HPDE6-E6E7 (cell line): ENCODE data around the gene TMEM200B.
"Not testable (repeated sequence)": the region's sequence is repeated elsewhere in the genome, so short reads cannot be mapped to it uniquely, and the experiment has no call there.

ENCODE experiments used
- DNase-seq: peaks from one replicate; pipeline ENCODE4 v3.0.0; 2011; ENCODE audit warnings: missing footprints; ENCODE audit errors: extremely low spot score

Gene TMEM200B

DNA sequence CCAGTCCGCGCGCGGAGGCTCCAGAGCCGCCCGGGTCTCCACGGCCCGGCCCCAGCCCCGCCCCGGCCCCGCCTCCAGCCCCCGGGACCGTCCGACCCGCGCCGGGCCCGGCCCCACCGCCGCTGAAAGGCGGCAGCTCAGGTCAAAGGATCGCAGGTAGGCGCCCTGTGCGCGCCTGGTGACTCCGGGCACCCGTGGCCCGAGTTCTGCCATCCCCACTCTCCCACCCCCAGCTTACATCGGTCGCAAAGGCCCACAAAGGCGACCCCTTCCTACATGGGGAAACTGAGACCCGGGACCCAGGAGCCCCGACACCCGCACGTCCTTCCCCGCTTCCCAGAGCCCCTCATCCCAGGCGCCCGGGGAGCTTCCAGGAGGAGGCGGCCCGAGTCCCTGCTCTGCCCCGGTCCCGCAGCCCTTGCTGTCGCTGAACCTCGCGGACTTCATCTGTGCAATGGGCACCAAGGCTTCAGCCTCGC is at the start of gene TMEM200B:
Gene TMEM200B (minus strand): TSS at position 17 of the 479 bp plus-strand sequence. CDS start 2,075 bp downstream, outside the sequence.
- DNase-seq: no peak

DNA sequence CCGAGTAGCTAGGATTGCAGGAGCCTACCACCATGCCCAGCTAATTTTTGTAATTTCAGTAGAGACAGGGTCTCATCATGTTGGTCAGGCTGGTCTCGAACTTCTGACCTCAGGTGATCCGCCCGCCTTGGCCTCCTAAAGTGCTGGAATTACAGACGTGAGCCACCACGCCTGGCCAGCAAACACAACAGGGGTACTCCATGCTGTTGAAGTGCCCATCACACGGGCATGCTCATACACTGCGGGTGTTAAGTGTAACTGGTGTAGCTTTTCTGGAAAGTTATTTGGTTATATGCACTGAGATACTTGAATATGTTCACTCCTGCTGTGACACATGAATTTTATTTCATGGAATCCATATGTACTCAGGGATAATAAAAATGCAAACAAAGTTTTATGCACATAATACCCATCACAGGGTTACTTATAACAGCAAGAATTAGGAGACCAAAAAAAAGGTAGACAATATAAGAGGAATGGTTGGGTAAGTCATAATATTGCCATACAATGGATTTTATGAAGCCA is 48.8 kb upstream of the TMEM200B start:
- DNase-seq: no peak

DNA sequence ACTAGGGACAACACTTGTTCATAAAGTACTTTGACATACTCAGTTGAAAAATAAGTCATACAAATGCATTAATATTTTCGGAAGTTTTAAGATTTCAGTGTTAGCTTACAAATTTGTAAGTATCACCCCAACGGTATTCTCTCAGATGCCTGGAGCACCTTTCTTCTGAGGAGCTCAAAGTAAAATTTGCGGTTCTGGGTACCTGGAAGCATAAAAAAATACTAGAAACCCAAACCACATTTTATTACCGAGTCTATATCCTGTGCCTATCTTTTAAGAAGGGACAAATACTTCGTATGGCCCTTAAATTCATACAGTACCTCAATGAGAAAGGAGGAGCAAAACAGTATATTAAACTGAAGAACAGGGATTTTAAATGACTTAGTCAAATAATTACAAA is 47.8 kb upstream of the TMEM200B start:
- no peak for DNase-seq

GRCh38 chr1:29171089-29171488 is 47.4 kb upstream of the TMEM200B start:
- no peak for DNase-seq

DNA sequence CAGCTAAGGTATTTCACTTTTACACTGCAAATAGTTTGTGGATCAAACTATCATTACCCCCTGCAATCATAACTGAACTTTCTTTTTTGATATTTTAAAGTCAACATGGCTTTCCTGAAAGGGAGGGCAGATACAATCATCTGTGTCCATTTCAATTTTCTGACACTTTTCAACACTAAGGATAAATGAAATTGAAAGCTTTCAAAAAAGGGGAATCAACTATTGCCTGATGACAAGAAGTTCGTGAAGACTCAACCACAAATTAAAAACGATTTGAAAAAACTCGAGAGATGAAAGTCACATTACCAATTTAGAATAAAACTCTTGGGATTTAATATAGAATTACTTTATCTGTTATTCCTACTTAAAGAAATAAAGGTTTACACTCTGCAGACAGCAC is 46.3 kb upstream of the TMEM200B start:
- no peak for DNase-seq

- DNase-seq: no peak
Measured at GRCh38 chr1:29167904-29168303, 44.2 kb upstream of the TMEM200B start.

DNA sequence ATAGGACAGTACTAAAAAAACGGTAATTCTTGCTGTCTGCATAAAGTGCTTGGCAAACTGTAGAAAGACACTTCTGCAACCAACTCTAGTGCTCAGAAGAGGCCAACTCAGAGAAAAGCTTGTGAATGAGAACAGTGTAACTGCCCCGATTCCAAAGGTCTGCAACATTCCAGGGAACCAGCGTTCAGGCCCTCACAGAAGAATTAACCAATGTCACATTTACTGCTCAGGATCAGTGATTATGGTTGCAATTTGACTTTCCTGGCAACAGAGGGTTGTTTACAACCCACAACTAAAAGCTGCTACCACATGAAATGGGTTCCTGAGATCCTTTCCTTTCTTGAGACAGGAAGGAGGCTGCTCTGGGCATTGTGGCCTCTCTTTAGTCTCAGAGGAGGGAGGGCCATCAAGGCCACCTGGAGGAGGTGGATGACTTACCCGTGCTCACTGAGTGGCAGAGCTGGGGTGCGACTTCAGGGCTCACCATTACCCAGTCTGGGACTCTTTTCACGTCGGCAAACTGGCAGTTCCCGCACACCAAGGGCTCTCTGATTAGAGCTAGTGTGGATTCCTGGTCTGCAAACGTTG is 42.7 kb upstream of the TMEM200B start:
- DNase-seq: no peak

GRCh38 chr1:29164588-29164987 is 40.9 kb upstream of the TMEM200B start:
- no peak for DNase-seq

- no peak for DNase-seq
Measured at GRCh38 chr1:29162476-29163138, 38.9 kb upstream of the TMEM200B start.

- DNase-seq: no peak
Measured at GRCh38 chr1:29162025-29162424, 38.3 kb upstream of the TMEM200B start.

- DNase-seq: no peak
Measured at GRCh38 chr1:29159773-29160172, 36.1 kb upstream of the TMEM200B start.

GRCh38 chr1:29157269-29157601 is 33.5 kb upstream of the TMEM200B start:
- DNase-seq: no peak

DNA sequence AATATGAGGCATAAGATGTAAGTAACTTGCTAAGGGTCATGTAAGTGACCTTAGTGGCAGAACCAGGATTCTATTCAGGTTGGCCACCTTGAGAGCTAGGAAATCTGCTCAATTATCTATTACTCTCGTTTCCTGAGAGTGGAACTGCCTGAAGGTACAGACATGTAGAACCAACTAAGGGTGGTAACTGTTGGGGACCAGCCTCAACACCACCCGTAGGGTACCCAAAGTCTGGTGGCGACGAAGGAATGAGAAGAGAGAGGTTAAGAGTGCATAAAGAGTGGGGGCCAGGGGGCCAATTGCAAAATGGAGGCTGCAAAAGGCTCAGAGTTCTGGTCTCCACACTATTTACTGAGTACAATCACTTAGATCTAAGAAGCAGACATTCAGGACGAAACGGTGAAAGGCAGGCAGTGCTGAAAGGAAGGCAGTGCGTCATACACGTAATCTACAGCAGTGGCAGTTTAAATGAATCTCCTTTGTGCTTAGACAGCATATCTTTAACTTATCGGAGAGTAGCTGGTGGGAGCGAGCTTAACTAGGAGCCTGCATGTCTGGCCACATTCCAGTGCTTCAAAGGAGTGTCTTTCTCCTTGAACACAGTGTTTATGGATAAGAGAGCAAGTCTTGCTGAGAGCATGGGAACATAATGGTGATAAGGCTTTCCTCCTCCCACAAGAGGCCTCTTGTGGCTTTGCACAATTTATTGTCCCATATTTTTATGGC is 33.0 kb upstream of the TMEM200B start:
- no peak for DNase-seq

DNA sequence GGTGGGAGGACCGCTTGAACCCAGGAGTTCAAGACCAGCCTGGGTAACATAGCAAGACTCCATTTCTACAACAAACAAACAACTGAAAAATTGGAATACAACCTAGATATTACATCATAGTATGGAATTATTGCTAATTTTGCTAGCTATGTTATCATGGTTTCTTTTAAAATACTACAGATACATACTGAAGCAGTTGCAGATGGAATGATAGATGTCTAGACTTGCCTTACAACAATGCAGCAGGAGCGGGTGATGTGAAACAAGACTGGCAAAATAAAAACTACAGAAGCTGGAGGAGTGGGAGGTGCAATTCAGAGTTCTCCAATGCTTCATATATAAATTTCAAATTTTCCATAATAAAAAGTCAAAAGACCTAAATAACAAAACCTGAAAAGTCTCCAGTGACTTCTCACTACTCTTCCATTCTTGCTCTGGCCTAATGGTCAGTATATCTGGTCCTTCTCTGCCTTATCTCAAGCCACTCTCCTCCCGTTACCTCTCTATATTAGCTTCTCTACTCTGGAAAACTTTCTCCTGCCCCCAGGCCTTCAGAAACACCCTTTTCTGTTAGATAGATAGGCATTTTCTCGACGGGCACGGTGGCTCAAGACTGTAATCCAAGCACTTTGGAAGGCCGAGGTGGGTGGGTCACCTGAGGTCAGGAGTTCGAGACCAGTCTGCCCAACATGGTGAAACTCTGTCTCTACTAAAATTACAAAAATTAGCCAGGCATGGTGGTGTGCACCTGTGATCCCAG is 28.5 kb upstream of the TMEM200B start:
- no peak for DNase-seq

GRCh38 chr1:29150346-29150745 is 26.6 kb upstream of the TMEM200B start:
- not testable (repeated sequence) for DNase-seq

DNA sequence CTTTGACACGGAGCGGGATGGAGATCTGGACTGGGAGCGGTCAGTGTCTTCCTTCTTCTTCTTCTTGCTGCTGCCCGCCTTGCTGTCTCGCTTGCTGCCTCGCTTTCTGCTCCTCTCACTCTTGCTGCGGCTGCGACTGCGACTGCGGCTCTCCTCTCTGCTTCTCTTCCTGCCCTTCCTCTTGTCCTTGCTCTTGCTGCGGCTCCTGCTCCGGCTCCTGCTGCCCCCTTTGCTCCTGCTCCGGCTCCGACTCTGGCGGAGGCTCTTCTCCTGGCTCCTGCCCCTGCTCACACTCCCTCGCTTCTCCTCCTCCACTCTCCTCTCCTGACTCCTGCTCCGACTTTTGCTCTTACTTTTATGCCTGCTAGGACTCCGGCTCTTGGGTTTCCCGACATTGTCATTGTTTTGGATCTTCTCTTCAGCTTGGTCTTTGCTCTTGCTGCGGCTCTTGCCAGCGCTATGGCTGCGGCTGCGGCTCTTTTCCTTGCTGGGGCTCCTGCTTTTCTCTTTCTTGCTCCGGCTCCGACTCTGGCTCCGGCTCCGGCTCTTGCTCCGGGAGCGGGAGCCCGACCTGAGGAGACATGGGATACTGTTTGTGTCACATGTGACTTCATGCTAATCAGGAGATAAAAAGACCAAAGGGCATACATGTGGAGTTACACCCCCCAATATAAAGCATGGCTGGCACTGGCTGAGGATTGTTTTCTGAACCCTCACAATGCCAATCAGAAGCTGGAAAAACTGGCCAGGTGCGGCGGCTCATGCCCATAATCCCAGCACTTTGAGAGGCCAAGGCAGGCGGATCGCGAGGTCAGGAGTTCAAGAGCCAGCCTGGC is 25.2 kb upstream of the TMEM200B start:
- DNase-seq: no peak

- DNase-seq: no peak
Measured at GRCh38 chr1:29145739-29146437, 22.2 kb upstream of the TMEM200B start.

- DNase-seq: no peak
Measured at GRCh38 chr1:29144178-29144577, 20.5 kb upstream of the TMEM200B start.

- DNase-seq: no peak
Measured at GRCh38 chr1:29142714-29143113, 19.0 kb upstream of the TMEM200B start.

- DNase-seq: no peak
Measured at GRCh38 chr1:29136391-29136915, 12.8 kb upstream of the TMEM200B start.
